ENCODE measurements around the gene APLP1.
"Not testable (repeated sequence)": the region's sequence is repeated elsewhere in the genome, so short reads cannot be mapped to it uniquely, and the experiment has no call there.

APLP1 gene

GRCh38 chr19:35853038-35853756, 15.2 kb upstream of the APLP1 start:
- no peak for DNase-seq

GRCh38 chr19:35856546-35857149, 11.7 kb upstream of the APLP1 start, which contains the start of gene KIRREL2:
Gene KIRREL2, plus strand, starts transcription at chr19:35856911. Its CDS starts 209 bp downstream, at chr19:35857120.
- DNase-seq, result no peak

- no peak for DNase-seq
Observed at GRCh38 chr19:35858311-35858710, 10.1 kb upstream of the APLP1 start.

GRCh38 chr19:35859414-35859813, 9.0 kb upstream of the APLP1 start:
- DNase-seq, result no peak

- DNase-seq, result no peak
Observed at GRCh38 chr19:35860436-35860817, 7.9 kb upstream of the APLP1 start.

- no peak for DNase-seq
Observed at GRCh38 chr19:35860818-35861639, 7.3 kb upstream of the APLP1 start.

GRCh38 chr19:35861640-35862160, 6.7 kb upstream of the APLP1 start:
- DNase-seq, result no peak

- DNase-seq, result no peak
Observed at GRCh38 chr19:35862528-35862927, 5.8 kb upstream of the APLP1 start.

- DNase-seq, result no peak
Observed at GRCh38 chr19:35863018-35863417, 5.4 kb upstream of the APLP1 start.

- DNase-seq, result no peak
Observed at GRCh38 chr19:35868823-35869326, 501 bp downstream of the APLP1 start.

- DNase-seq, result peak; percentile 73 to 78
Observed at GRCh38 chr19:35869327-35870123, 1.2 kb downstream of the APLP1 start.

GRCh38 chr19:35870124-35870736, 1.9 kb downstream of the APLP1 start:
- DNase-seq, result not testable (repeated sequence)

- no peak for DNase-seq
Observed at GRCh38 chr19:35870798-35871197, 2.4 kb downstream of the APLP1 start.

- no peak for DNase-seq
Observed at GRCh38 chr19:35871611-35872010, 3.2 kb downstream of the APLP1 start.

GRCh38 chr19:35872180-35872579, 3.8 kb downstream of the APLP1 start:
- DNase-seq, result no peak

- no peak for DNase-seq
Observed at GRCh38 chr19:35874392-35874930, 6.1 kb downstream of the APLP1 start.

GRCh38 chr19:35879068-35879467, 10.7 kb downstream of the APLP1 start:
- no peak for DNase-seq

- DNase-seq, result peak; percentile 50 to 51
Observed at GRCh38 chr19:35879770-35880317, 11.5 kb downstream of the APLP1 start.

- DNase-seq, result no peak
Observed at GRCh38 chr19:35882114-35882832, 13.9 kb downstream of the APLP1 start.

GRCh38 chr19:35883882-35884281, 15.5 kb downstream of the APLP1 start:
- no peak for DNase-seq
